GM12864 (cell line): ENCODE results near the gene NFKB2.
A peak's percentile ranks its signal among the peaks of the same experiment; 100 is the strongest.

Experiments
- DNase-seq: peaks from one replicate; pipeline ENCODE4 v3.0.0-alpha.2; 2011; ENCODE audit warnings: low read depth
- H3K4me3 ChIP-seq: 2 replicates; pipeline ENCODE4 v1.5.1; 2011; ENCODE audit warnings: mild to moderate bottlenecking, low read depth, low read length, control low read depth
- TF ChIP-seq, protein P1 (sequence below): IDR thresholded peaks from 2 replicates; pipeline ENCODE4 v1.5.1; 2011; ENCODE audit warnings: low read depth, mild to moderate bottlenecking, moderate library complexity, low read length, control low read depth, inconsistent platforms; ENCODE audit errors: missing control alignments

Gene NFKB2

GRCh38 chr10:102408131-102408727 is 12.7 kb downstream of the NFKB2 start:
- TF ChIP-seq, protein P1, sequence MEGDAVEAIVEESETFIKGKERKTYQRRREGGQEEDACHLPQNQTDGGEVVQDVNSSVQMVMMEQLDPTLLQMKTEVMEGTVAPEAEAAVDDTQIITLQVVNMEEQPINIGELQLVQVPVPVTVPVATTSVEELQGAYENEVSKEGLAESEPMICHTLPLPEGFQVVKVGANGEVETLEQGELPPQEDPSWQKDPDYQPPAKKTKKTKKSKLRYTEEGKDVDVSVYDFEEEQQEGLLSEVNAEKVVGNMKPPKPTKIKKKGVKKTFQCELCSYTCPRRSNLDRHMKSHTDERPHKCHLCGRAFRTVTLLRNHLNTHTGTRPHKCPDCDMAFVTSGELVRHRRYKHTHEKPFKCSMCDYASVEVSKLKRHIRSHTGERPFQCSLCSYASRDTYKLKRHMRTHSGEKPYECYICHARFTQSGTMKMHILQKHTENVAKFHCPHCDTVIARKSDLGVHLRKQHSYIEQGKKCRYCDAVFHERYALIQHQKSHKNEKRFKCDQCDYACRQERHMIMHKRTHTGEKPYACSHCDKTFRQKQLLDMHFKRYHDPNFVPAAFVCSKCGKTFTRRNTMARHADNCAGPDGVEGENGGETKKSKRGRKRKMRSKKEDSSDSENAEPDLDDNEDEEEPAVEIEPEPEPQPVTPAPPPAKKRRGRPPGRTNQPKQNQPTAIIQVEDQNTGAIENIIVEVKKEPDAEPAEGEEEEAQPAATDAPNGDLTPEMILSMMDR, result no peak
- DNase-seq, result no peak
- H3K4me3 ChIP-seq, result no peak overlapping the region

GRCh38 chr10:102408728-102409603 is 13.5 kb downstream of the NFKB2 start:
- TF ChIP-seq, protein P1, result no peak
- no peak for DNase-seq
- H3K4me3 ChIP-seq, result peak overlapping the region; percentile 12; the same call in 1 of the 2 replicates

GRCh38 chr10:102409604-102410428 is 14.3 kb downstream of the NFKB2 start:
- no peak for DNase-seq
- no peak overlapping the region for H3K4me3 ChIP-seq
- TF ChIP-seq, protein P1, result no peak

DNA sequence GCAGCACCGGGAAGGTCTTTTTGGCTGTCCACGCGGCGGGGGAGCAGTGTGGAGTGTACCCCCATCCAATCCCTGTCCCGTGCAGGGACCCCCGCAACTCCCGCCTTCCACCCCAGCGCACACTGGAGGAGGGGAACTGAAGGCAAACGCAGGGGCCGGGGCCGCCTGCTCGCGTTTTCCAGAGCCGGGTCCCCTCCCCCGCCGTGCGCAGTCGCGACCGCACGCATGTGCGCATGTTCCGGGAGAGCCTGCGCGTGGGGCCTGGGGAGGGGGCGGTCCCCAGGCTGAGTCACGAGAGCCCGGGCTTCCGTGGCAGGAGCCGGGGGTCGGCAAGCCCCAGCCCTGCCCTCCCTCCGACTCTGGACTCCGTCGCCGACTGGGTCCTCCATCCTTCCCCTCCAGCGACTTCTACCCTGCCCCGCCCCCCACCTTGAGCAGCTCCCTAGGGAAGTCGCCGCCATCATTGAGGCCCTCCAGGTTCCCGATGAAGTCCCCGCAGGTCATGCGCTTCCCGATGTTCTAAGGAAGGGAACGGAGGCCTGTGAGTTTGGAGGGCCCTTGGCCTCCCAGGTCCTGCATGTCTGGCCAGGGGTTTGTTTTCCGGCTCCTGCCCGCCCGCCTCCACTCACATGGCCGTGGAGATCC is 15.0 kb downstream of the NFKB2 start:
- TF ChIP-seq, protein P1, result no peak
- H3K4me3 ChIP-seq, result no peak overlapping the region
- no peak for DNase-seq

GRCh38 chr10:102411341-102412255 is 16.1 kb downstream of the NFKB2 start:
- no peak for DNase-seq
- H3K4me3 ChIP-seq, result no peak overlapping the region
- TF ChIP-seq, protein P1, result no peak

DNA sequence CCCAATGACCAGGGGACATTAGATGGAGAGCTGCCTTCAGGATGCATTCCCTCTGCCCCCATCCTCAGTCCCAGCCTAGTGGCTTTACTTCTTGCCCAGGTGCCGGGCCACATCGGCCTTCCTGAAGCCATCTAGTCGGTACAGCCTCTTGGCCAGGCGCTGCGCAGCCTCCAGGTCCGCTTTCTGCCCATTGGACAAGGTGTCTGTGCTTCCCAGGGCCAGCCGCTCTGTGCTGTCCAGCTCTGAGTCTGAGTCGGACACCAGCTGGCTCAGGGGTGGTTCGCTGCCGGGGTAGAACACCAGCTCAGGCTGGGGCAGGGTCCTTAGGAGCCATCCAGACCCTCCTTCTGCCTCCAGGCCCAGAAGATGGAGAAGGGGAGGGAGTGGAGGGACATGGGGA is 16.8 kb downstream of the NFKB2 start:
- DNase-seq, result no peak
- H3K4me3 ChIP-seq, result no peak overlapping the region
- TF ChIP-seq, protein P1, result no peak
